GM19238 (cell line): ENCODE measurements around the gene PIAS4.

Experiments used
- DNase-seq: peaks from one replicate; pipeline ENCODE4 v3.0.0; 2011; ENCODE audit warnings: low spot score; ENCODE audit not compliant: insufficient read length

Gene PIAS4

GRCh38 chr19:4038661-4039423 lies 31.3 kb downstream of the PIAS4 start:
- no peak for DNase-seq

- no peak for DNase-seq
These were observed 34.7 kb downstream of the PIAS4 start for GRCh38 chr19:4042064-4042730.

- DNase-seq, result no peak
These were observed 35.2 kb downstream of the PIAS4 start for GRCh38 chr19:4042731-4043082.

DNA sequence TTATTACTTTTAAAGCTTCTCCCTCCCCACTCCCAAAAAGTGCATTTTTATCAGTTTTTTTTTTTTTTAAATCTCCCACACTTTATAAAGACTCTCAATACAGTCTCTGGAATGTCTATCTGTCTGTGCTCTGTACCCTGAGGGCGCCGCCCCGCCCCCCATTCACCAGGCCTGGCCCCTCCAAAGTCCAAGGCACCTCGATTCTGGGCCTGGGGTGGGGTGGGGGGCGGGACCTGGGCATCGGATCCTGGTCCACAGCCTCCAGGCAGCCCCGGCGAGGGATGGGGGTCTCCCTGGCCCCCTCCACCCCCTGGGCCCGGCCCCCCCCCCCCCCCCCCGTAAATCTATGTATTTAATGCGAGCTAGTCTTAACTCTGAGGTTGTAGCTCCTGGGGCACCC lies 35.9 kb downstream of the PIAS4 start:
- DNase-seq, result no peak

DNA sequence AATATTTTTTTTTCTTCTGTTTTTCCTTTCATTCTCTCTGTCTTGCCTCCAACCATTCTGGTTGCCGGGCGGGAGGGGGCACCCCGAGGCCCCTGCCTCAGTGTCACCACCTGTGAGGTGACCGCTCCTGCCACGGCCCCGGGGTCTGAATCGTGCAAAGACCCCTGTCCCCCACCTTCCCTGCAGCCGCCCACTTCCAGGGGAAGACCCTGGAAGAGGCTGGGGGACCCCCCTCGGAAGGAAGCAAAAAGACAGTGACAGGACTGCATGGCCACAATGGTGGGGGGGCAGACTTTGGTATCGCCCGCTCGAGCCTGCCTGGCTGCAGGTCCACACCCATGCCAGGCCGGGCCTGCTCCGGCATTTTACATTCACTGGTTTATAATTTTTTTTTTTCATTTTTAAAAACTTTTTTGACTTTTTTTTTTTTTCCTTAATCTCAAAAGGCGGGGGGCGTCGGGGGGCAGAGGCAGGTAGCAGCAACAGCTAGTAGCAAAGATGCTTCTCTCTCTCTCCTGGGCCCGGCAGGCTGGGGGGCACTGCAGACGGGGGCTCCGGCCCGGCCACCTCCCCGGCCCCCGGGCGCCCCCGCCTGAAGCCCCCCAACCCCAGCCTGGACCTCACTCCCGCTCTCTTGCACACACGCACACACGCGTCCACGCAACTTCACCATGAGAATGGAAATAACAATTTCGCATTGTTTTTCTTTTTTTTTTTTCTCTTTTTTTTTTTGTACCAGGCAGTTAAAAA lies 36.6 kb downstream of the PIAS4 start:
- DNase-seq, result no peak

DNA sequence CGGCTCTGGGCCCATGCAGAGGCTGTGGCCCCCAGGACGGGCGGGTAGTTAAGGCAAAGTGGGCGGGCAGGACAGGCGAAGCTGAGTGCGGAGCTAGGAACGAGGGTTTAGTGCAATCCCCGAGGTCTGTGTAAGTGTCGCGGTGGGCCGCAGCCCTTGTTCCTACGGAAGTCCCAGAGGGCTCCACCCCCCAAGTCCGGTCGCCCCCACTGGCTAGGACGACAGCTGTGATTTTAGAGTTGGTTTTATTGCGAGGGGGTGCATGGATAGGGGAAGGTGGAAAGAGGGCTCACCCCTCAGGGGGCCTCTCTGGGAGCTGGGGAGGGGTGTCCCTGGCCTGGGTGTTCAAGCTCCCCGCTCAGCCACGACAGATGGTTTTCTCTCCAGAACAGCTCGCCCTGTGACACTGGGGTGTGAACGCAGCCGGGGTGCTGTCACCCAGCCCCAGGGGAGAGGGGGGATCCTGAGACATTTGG lies 37.5 kb downstream of the PIAS4 start:
- no peak for DNase-seq

DNA sequence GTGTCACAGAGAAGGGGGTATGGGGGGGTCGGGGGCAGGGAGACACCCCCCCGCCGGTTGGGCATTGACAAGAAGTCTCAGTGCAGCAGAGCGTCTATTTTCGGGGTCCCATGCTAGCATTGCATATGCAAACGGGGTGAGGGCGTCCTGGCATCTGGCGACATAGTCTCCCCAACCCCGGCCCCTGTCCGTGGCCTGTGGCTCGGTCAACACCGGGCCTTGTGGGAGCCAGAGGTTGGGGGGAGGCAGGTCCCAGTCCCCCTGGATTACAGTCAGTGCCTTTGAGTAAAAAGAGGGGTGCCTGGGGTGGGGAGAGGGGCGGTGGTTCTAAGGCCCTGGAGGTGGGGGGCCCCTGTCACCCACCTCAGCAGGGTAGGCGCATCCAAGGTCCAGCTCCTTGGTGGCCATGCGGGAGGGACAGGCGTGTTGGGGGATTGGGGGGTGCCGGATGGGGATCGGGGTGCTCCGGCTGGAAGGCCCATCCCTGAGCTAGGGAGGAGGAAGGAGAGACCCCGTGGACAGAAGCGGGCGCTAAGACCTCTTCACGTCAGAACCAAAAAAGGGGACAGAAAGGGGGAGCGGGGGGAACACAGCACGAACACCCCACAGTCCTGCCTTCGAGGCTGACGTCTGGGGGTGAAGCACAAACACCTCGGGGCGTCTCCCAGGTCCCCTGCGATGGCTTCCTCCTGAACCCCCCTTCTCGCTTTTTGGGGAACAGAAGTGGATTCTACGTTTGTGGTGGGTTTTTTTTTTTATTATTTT lies 38.2 kb downstream of the PIAS4 start:
- no peak for DNase-seq

GRCh38 chr19:4046362-4046691 lies 38.8 kb downstream of the PIAS4 start:
- no peak for DNase-seq

DNA sequence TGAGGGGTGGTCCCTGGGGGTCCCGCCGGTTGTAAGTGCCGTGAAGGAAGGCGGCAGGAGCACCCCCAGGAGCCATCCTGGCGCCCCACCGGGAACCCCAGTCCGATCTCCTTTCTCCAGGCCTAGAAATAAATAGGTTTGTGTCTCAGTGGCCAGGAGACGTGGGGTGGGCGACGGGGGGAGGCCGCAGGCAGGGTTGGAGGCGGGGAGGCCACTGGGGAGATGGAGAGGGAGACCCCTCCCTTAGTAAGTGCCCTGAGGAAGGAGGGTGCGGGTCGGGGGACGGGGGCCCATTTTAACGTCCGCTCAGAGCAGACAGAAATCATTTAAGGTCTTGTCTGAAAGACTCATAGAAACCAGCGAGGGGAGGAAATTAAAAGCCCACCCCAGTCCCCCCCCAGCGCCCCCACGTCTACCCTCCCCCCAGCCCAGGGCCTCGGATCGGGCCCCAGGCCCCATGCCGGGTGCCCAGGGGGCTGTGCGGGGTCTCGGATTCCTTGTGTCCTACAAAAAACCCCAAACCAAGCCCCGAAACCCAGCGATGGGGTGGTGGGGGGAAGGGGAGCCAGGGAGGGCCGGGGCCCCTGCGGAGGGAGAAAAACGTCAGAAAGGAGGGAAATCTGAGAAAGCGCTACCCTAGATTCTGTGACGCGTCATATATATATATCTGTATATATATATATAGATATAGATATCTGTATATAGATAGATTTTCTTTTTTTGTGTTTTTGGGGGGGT lies 39.6 kb downstream of the PIAS4 start:
- DNase-seq, result no peak

GRCh38 chr19:4049432-4049831 lies 41.9 kb downstream of the PIAS4 start:
- DNase-seq, result no peak

- no peak for DNase-seq
These were observed 43.9 kb downstream of the PIAS4 start for GRCh38 chr19:4051175-4052101.

DNA sequence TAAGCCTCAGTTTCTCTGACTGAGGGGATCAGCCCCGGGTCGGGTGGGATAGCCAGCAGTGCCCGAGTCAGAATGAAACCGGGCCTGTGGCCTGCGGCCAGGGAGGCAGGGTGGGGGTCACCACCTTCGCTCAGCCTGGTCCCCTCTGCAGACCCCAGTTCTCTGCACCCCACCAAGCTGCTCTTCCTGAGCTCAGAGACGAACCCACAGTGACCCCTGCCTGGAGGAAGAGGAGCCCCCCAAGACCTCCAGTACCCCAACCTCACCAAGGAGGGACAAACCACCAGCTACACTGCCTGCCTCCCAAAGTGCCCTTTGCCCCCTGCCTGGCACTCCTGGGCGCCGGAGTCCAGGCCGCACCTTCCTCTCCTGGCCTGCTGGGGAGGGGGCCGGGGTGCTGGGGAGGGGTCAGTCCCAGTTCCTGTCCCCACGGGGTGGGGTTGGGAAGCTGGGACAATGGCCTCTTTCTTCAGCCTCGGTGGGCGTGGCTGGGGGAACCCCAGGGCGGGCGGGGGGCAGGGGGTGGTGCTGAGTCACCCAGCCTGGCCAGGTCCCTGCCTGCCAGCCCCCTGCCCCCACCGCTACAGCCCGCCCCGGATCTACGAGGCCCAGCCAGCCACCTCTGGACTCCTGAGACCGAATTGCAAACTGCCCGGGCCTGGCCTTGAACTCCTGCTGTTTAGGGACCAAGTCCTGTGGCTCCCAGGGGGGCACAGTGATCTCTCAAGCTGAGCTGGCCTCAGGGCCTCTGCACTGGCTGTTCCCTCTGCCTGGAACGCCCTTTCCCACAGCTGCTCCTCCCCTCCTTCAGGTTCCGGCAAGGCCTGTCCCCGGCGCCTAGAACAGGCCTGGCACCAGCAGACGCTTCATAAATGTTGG lies 44.8 kb downstream of the PIAS4 start:
- DNase-seq, result no peak

DNA sequence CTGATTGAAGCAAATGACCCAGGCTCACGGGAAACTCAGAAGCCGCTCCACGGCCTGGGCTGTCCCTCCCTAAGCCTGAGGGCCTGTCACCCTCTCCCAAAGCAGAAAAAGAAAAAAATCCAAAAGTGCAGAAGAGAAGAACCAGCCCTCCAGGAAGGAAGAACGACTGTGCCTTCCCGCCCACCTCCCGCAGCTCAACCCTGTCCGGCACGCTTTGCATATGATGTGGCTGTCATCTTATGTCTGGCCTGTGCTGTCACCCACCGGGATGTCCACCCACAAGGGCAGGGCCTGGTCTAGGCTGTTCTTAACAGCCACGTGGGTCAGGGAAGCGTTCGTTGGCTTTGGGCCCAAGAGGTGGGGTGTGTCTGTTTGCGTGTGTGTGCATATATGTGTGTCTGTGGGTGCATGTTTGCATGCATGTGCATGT lies 45.5 kb downstream of the PIAS4 start:
- DNase-seq, result no peak

DNA sequence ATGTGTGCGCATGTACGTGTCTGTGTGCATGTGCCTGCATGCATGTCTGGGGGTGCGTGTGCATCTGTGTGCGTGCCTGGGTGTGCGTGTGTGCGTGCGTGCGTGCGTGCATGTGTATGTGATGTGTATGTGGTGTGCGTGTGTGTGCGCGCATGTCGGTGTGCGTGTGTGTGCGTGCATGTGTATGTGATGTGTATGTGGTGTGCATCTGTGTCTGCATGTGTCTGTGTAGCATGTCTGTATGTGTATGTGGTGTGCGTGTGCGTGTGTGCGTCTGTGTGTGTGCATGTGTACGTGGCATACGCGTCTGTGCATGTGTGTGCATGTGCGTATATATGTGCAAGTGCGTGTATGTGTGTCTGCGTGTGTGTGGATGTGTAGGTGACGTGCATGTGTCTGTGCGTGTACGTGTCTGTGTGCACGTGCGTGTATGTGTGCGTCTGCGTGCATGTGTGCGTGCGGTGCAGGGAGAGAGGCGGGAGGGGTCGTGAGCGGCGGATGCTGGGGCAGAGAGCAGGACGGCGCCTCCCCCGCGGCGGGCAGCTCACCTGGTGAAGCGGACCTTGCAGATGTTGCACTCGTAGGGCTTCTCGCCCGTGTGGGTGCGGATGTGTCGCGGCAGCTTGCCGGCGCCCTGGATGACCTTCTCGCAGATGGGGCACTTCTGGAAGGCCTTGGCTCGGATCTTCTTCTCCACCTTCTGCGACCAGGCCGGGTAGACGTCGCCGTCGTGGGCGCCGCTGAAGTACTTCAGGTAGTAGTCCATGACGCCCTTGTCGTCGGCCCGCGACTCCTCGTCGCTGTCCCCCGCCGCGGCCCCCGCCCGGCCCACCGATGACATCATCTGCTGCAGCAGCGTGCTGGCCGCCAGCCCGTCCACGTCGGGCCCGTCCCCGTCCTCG lies 46.1 kb downstream of the PIAS4 start:
- DNase-seq, result no peak

- no peak for DNase-seq
These were observed 47.1 kb downstream of the PIAS4 start for GRCh38 chr19:4054441-4055208.

GRCh38 chr19:4055209-4055552 lies 47.6 kb downstream of the PIAS4 start:
- no peak for DNase-seq
